ENCODE measurements around the gene MASP1. TPM values are rescaled to one million over a fixed set of nuclear protein-coding genes. Genes with fewer than 3 reads are reported as not detected.

MASP1 gene
- total RNA-seq, 4 donors from 2014 or later: 1.6 to 16.7 (median 2.4) TPM

DNA sequence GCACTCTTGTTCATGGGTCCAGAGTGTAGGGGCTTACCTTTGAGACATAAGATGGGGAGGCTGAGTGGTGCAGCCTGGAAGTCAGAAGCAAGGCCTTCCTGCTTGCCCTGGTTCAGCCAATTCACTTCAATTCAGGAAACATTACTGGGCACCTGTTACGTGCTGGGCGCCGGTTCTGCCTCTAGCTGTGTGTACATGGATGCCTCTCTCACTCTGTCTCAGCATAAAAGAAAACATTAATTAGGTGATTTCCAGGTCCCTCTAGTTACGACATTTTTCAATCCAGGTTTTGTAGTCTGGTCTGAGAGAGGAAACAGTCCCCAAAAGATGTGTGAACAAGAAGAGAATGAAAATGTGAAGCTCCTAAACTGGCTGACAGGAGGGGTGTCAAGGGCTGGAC, 93.0 kb downstream of the MASP1 start:
- H3K4me3 ChIP-seq (ENCODE audit: low read depth, poor library complexity, severe bottlenecking): no peak overlapping the region
- no peak for DNase-seq (ENCODE audit: low spot score in 2 of 2)
- 74 to 78% methylated on average over 4 of the region's 4 CpGs for WGBS, 2 donors
- intact Hi-C loops (cut with DNase I; ENCODE audit: low total_unique reads): no loop called here
- TF ChIP-seq, protein P1, sequence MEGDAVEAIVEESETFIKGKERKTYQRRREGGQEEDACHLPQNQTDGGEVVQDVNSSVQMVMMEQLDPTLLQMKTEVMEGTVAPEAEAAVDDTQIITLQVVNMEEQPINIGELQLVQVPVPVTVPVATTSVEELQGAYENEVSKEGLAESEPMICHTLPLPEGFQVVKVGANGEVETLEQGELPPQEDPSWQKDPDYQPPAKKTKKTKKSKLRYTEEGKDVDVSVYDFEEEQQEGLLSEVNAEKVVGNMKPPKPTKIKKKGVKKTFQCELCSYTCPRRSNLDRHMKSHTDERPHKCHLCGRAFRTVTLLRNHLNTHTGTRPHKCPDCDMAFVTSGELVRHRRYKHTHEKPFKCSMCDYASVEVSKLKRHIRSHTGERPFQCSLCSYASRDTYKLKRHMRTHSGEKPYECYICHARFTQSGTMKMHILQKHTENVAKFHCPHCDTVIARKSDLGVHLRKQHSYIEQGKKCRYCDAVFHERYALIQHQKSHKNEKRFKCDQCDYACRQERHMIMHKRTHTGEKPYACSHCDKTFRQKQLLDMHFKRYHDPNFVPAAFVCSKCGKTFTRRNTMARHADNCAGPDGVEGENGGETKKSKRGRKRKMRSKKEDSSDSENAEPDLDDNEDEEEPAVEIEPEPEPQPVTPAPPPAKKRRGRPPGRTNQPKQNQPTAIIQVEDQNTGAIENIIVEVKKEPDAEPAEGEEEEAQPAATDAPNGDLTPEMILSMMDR (IDR thresholded peaks at IDR 0.05): no peak
- TF ChIP-seq POLR2A (IDR thresholded peaks at IDR 0.05): no peak

DNA sequence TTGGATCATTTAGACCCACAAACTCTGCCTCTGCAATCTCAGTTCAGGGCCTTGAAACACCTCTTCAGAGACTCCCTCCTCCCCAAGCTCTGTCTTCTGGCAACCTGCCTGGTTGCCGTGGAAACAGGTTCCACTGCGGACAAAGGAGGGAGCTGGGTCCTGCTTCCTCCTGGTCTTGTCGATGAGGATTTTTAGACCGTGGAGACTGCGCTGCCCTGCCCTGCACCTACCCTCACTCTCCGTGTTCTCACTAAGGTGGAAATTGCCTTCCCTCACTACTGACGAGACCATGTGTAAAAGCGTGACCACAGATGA, 94.2 kb downstream of the MASP1 start, which contains the start of gene RTP1:
Gene RTP1, plus strand, starts transcription at position 152 of the 315 bp plus-strand sequence. Its CDS starts 30 bp downstream, at position 182.
- H3K4me3 ChIP-seq (ENCODE audit: low read depth, poor library complexity, severe bottlenecking): no peak within 1 kb of the TSS
- intact Hi-C loops (cut with DNase I; ENCODE audit: low total_unique reads): no loop called here
- no peak for DNase-seq (ENCODE audit: low spot score in 2 of 2)
- no peak for TF ChIP-seq POLR2A (IDR thresholded peaks at IDR 0.05)
- TF ChIP-seq, protein P1 (IDR thresholded peaks at IDR 0.05): no peak
- whole genome bisulfite sequencing, 2 donors: 72 to 85% methylated on average over 8 of the region's 8 CpGs

DNA sequence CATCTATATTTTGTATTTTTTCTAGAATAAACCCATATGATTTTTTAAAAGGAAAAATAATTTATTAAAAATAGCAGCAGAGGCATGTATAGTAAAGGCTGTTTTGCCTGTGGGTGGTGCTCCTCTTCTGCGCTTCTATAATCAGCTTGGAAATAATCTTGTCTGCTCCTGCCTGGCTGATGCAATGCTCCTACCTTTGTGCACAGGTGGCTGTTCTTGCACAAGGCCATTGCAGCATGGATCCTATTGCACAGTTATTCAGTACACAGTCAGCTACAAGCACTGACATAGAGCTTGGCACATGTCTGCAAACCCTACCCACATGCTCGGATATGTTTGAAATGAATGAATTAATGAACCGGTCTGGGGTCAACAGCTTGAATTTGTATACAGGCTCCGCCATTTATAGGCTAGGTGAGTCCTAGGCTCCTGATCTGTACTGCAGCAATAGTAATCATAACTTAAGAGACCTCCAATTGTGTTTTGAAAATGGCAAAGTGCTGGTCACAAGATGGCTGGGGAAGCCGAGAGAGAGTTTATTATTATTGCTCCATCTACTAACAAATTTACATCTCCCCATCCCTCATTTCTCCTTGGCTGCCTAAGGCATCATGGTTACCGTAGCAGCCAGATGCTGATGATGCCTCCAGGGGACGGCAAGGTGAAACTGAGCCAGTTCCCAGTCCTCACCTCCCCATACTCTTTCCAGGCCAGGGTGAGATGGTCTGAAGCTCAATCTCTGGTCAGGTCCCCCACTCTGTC, 94.8 kb downstream of the MASP1 start:
- no peak for DNase-seq (ENCODE audit: low spot score in 2 of 2)
- 62 to 74% methylated on average over 7 of the region's 7 CpGs for WGBS, 2 donors
- intact Hi-C loops (cut with DNase I; ENCODE audit: low total_unique reads): no loop called here
- no peak for TF ChIP-seq POLR2A (IDR thresholded peaks at IDR 0.05)
- TF ChIP-seq, protein P1 (IDR thresholded peaks at IDR 0.05): no peak
- H3K4me3 ChIP-seq (ENCODE audit: low read depth, poor library complexity, severe bottlenecking): no peak overlapping the region

DNA sequence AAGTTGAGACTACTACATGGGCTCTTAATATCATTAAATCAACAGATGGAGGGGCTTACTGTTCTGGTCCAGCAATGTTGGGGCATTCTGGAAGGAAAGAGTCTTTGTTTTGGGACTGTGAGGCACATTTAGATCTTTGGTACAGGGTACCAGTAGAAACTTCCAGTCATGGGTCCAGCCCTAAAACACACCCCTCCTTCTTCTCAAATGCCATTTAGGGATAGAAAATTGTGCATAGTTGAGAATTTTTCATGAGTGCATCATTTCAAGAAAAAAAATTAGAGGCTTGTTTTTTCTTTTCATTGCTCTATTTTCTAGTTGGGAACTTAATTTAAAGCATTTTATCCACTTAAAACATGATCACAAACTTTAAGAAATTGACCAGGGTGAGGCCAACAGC, 98.4 kb downstream of the MASP1 start:
- TF ChIP-seq, protein P1 (IDR thresholded peaks at IDR 0.05): no peak
- TF ChIP-seq POLR2A (IDR thresholded peaks at IDR 0.05): no peak
- DNase-seq (ENCODE audit: low spot score in 2 of 2): no peak
- H3K4me3 ChIP-seq (ENCODE audit: low read depth, poor library complexity, severe bottlenecking): no peak overlapping the region
- intact Hi-C loops (cut with DNase I; ENCODE audit: low total_unique reads): no loop called here

DNA sequence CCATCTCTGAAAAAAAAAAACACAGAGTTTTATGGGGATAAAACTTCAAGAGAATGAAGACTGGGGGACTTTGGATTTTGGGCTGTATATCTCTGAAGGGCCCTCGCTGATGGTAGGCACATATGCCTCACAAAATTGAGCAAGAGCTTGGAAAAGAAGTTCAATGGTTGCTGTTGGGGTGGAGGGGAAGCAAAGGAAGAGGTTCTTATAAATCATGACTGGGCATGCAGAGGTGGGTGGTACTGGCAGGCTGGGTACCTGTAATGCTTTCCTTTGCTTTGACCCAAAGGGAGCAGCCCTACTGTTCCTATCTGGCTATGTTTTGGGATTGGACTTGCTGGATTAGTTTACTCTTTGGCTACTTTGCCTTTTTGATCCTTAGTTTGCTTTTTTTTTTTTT, 100.3 kb downstream of the MASP1 start:
- intact Hi-C loops (cut with DNase I; ENCODE audit: low total_unique reads): no loop called here
- 61 to 74% methylated on average over 1 of the region's 1 CpG for WGBS, 2 donors
- no peak for DNase-seq (ENCODE audit: low spot score in 2 of 2)
- TF ChIP-seq POLR2A (IDR thresholded peaks at IDR 0.05): no peak
- TF ChIP-seq, protein P1 (IDR thresholded peaks at IDR 0.05): no peak
- no peak overlapping the region for H3K4me3 ChIP-seq (ENCODE audit: low read depth, poor library complexity, severe bottlenecking)

DNA sequence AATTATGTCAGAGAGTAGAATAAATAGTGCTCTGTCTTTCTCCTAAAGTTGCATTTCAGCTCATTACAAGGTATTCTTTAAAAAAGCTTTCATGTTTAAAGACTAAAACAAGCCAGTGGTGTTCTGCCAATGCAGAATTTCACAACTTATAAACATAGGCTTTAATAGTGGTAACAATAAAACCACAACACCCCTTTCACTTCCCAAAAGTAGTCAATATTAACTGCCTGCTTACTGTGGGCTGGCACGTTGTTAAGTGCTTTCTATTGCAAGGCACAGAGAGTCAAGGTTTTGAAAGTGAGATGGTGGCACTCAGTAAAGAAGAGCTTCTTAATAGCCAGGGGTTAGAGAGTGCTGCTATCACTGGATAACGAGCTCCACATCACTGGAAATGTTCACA, 102.6 kb downstream of the MASP1 start:
- TF ChIP-seq, protein P1 (IDR thresholded peaks at IDR 0.05): no peak
- no peak for TF ChIP-seq POLR2A (IDR thresholded peaks at IDR 0.05)
- H3K4me3 ChIP-seq (ENCODE audit: low read depth, poor library complexity, severe bottlenecking): no peak overlapping the region
- intact Hi-C loops (cut with DNase I; ENCODE audit: low total_unique reads): no loop called here
- WGBS, 2 donors: 51 to 56% methylated on average over 2 of the region's 2 CpGs
- DNase-seq (ENCODE audit: low spot score in 2 of 2): no peak

Measured in lower leg skin (tissue), 4 donors.